HepG2 (cell line): ENCODE results near the gene C14orf119. TPM values are rescaled to one million over a fixed set of nuclear protein-coding genes. Genes with fewer than 3 reads are reported as not detected.

Experiments used
- FOXK1 ChIP-seq: sonication (generic); formaldehyde crosslinking; IDR thresholded peaks from 2 replicates; pipeline ENCODE4 v1.4.0; 2020; ENCODE audit warnings: low read depth, missing genetic modification reagents, borderline replicate concordance
- HDAC1 ChIP-seq: sonication (generic); formaldehyde crosslinking; IDR thresholded peaks from 2 replicates; pipeline ENCODE4 v1.5.1; 2020; ENCODE audit warnings: mild to moderate bottlenecking, missing genetic modification reagents
- HDAC2 ChIP-seq: sonication (generic); formaldehyde crosslinking; IDR thresholded peaks from 2 replicates; pipeline ENCODE4 v1.4.0; 2020; ENCODE audit warnings: missing genetic modification reagents
- JUN ChIP-seq: sonication (generic); formaldehyde crosslinking; IDR thresholded peaks from 2 replicates; pipeline ENCODE4 v1.4.0; 2020; ENCODE audit warnings: mild to moderate bottlenecking, missing genetic modification reagents
- JUND ChIP-seq: sonication (generic); formaldehyde crosslinking; IDR thresholded peaks from 2 replicates; pipeline ENCODE4 v1.8.0; 2022; ENCODE audit warnings: mild to moderate bottlenecking, missing genetic modification reagents
- KLF13 ChIP-seq: sonication (generic); formaldehyde crosslinking; IDR thresholded peaks from 2 replicates; pipeline ENCODE4 v1.4.0; 2020; ENCODE audit warnings: mild to moderate bottlenecking, missing genetic modification reagents
- PCBP2 ChIP-seq: fragments of 200-400 bp; formaldehyde crosslinking; optimal IDR thresholded peaks from 2 replicates; pipeline ENCODE3; 2018; ENCODE audit warnings: low read length, low read depth; ENCODE audit not compliant: poor library complexity, severe bottlenecking
- RORA ChIP-seq: sonication (generic); formaldehyde crosslinking; IDR thresholded peaks from 2 replicates; pipeline ENCODE4 v1.5.0; 2020; ENCODE audit warnings: mild to moderate bottlenecking, missing genetic modification reagents, moderate library complexity
- ZBTB21 ChIP-seq: sonication (generic); formaldehyde crosslinking; IDR thresholded peaks from 2 replicates; pipeline ENCODE4 v1.4.0; 2020; ENCODE audit warnings: missing genetic modification reagents
- ZC3H4 ChIP-seq: sonication (generic); formaldehyde crosslinking; IDR thresholded peaks from 2 replicates; pipeline ENCODE4 v1.4.0; 2020; ENCODE audit warnings: missing genetic modification reagents, borderline replicate concordance
- ZFAT ChIP-seq: sonication (generic); formaldehyde crosslinking; conservative IDR thresholded peaks from 2 replicates; pipeline ENCODE4 v1.8.1; 2023; ENCODE audit warnings: missing genetic modification reagents, inconsistent platforms
- ZFYVE20 ChIP-seq: sonication (generic); formaldehyde crosslinking; IDR thresholded peaks from 2 replicates; pipeline ENCODE4 v1.8.0; 2023; ENCODE audit warnings: low read depth, mild to moderate bottlenecking, moderate library complexity, missing genetic modification reagents, borderline replicate concordance
- ZNF430 ChIP-seq: sonication (generic); formaldehyde crosslinking; IDR thresholded peaks from 2 replicates; pipeline ENCODE4 v1.9.0; 2021; ENCODE audit warnings: mild to moderate bottlenecking, missing genetic modification reagents
- ZNF501 ChIP-seq: sonication (generic); formaldehyde crosslinking; IDR thresholded peaks from 2 replicates; pipeline ENCODE4 v1.5.1; 2020; ENCODE audit warnings: mild to moderate bottlenecking, moderate library complexity, missing genetic modification reagents
- ZSCAN21 ChIP-seq: sonication (generic); formaldehyde crosslinking; IDR thresholded peaks from 2 replicates; pipeline ENCODE4 v1.8.0; 2022; ENCODE audit warnings: mild to moderate bottlenecking, missing genetic modification reagents, moderate library complexity, borderline replicate concordance
- polyA plus RNA-seq, 8 experiments: library from polyadenylated mRNA; depleted of rRNA in 3 of 8; stranded (reverse) in 7 of 8; unstranded in 1 of 8; fragments of >200 nt; fragmentation: Illumina TruSeq in 4 of 8; extraction: Trizol in 4 of 8; gene quantifications; 2 replicates each; pipeline versions ENCODE4 v1.2.1 to v1.2.3, GENCODE V29; 2011 to 2016; ENCODE audit warnings: low read depth in 4 of 8, missing spikeins in 1 of 8, mixed read lengths in 1 of 8; ENCODE audit not compliant: insufficient read depth in 1 of 8
- total RNA-seq, 5 experiments: library from RNA; depleted of rRNA; stranded (reverse); fragments of >200 nt; fragmentation: Illumina TruSeq; extraction: Trizol; gene quantifications; 2 replicates each; pipeline ENCODE4 v1.2.3, GENCODE V29; 2016; ENCODE audit warnings: low read depth in 1 of 5
- TF ChIP-seq, protein P1 (sequence below): sonication (generic); formaldehyde crosslinking; IDR thresholded peaks from 2 replicates; pipeline ENCODE4 v1.8.0; 2022; ENCODE audit warnings: missing genetic modification reagents, mild to moderate bottlenecking, borderline replicate concordance
- TF ChIP-seq, protein P2 (sequence below): sonication (generic); formaldehyde crosslinking; IDR thresholded peaks from 2 replicates; pipeline ENCODE4 v1.5.1; 2020; ENCODE audit warnings: mild to moderate bottlenecking, missing genetic modification reagents, moderate library complexity
- TF ChIP-seq, protein P3 (sequence below): sonication (generic); formaldehyde crosslinking; IDR thresholded peaks from 2 replicates; pipeline ENCODE4 v1.4.0; 2020; ENCODE audit warnings: missing genetic modification reagents
- TF ChIP-seq, protein P4 (sequence below): sonication (generic); formaldehyde crosslinking; IDR thresholded peaks from 2 replicates; pipeline ENCODE4 v1.5.0; 2020; ENCODE audit warnings: missing genetic modification reagents
- TF ChIP-seq, protein P5 (sequence below): IDR thresholded peaks from 2 replicates; pipeline ENCODE4 v1.6.1; 2016; ENCODE audit warnings: mild to moderate bottlenecking
- TF ChIP-seq, protein P6 (sequence below): sonication (generic); formaldehyde crosslinking; IDR thresholded peaks from 2 replicates; pipeline ENCODE4 v1.4.0; 2020; ENCODE audit warnings: missing genetic modification reagents

C14orf119 gene
- total and polyA plus RNA-seq, 2 of the 13 experiments (the other 11 are each of a cell fraction or from before 2014, with no cell fraction given), result 117 to 206 TPM

DNA sequence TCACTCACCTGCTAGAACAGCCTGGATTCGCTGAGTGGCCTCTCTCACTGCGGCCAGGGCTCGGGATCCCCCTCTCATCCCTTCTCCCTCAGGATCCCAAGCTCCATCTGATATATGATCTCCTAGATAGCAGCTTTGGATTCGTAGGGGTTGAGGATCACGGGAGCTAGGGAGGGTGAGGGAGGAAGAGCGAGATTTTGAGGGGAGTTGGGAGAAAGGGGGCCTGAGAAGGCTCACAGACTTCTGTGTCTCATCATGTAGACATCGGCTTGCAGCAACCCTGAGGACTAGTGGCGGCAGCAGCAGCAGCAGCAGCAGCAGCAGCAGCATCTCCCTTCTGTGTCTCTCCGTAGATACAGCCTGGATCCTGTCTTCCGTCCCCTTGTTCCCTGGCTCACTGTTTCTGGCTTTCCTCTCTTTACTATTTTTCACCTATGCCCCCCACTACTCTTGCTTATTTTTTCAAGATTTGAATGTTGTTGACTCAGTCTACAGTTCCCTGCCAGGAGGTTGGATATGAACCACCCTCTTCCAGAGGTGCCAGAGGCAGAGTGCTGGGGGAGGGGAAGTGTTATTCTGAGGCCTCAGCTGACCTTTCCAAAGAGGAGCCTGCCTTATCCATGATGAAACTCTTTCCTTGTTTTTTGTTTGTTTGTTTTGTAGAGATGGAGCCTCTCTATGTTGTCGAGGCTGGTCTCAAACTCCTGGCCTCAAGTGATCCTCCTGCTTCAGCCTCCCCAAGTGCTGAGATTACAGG lies 9.5 kb downstream of the C14orf119 start, which contains the start of gene CIROP (continued):
- TF ChIP-seq RORA (no peak), ZNF430 (no peak), ZNF501 (CRISPR knock-in tag) (peak; percentile 18; the same call in 1 of the 2 replicates), ZSCAN21 (CRISPR knock-in tag) (no peak; the same call in 1 of the 2 replicates), HDAC1 (CRISPR knock-in tag) (no peak), ZBTB21 (CRISPR knock-in tag) (no peak), ZFYVE20 (CRISPR knock-in tag) (no peak), PCBP2 (peak; percentile 53), KLF13 (CRISPR knock-in tag) (no peak), HDAC2 (CRISPR knock-in tag) (no peak), FOXK1 (0 out of 2 replicates have a peak, but pooled peaks have one; percentile 35), ZFAT (no peak), JUN (no peak), ZC3H4 (CRISPR knock-in tag) (no peak), JUND (CRISPR knock-in tag) (0 out of 2 replicates have a peak, but pooled peaks have one; percentile 38)
- TF ChIP-seq, protein P1, sequence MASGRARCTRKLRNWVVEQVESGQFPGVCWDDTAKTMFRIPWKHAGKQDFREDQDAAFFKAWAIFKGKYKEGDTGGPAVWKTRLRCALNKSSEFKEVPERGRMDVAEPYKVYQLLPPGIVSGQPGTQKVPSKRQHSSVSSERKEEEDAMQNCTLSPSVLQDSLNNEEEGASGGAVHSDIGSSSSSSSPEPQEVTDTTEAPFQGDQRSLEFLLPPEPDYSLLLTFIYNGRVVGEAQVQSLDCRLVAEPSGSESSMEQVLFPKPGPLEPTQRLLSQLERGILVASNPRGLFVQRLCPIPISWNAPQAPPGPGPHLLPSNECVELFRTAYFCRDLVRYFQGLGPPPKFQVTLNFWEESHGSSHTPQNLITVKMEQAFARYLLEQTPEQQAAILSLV (CRISPR knock-in tag), result peak; percentile 55; the same call in 1 of the 2 replicates
- TF ChIP-seq, protein P2, sequence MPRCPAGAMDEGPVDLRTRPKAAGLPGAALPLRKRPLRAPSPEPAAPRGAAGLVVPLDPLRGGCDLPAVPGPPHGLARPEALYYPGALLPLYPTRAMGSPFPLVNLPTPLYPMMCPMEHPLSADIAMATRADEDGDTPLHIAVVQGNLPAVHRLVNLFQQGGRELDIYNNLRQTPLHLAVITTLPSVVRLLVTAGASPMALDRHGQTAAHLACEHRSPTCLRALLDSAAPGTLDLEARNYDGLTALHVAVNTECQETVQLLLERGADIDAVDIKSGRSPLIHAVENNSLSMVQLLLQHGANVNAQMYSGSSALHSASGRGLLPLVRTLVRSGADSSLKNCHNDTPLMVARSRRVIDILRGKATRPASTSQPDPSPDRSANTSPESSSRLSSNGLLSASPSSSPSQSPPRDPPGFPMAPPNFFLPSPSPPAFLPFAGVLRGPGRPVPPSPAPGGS (CRISPR knock-in tag), result no peak; the same call in 1 of the 2 replicates
- TF ChIP-seq, protein P3, sequence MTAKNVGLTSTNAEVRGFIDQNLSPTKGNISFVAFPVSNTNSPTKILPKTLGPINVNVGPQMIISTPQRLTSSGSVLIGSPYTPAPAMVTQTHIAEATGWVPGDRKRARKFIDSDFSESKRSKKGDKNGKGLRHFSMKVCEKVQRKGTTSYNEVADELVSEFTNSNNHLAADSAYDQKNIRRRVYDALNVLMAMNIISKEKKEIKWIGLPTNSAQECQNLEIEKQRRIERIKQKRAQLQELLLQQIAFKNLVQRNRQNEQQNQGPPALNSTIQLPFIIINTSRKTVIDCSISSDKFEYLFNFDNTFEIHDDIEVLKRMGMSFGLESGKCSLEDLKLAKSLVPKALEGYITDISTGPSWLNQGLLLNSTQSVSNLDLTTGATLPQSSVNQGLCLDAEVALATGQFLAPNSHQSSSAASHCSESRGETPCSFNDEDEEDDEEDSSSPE, result no peak
- TF ChIP-seq, protein P4, sequence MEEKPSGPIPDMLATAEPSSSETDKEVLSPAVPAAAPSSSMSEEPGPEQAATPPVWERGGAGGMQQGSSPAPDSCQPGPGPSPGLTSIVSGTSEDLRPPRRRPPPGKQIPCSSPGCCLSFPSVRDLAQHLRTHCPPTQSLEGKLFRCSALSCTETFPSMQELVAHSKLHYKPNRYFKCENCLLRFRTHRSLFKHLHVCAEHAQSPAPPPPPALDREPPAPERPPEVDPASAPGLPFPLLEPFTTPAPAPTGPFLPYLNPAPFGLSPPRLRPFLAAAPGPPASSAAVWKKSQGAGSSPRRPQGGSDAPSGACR, result no peak
- TF ChIP-seq, protein P5, sequence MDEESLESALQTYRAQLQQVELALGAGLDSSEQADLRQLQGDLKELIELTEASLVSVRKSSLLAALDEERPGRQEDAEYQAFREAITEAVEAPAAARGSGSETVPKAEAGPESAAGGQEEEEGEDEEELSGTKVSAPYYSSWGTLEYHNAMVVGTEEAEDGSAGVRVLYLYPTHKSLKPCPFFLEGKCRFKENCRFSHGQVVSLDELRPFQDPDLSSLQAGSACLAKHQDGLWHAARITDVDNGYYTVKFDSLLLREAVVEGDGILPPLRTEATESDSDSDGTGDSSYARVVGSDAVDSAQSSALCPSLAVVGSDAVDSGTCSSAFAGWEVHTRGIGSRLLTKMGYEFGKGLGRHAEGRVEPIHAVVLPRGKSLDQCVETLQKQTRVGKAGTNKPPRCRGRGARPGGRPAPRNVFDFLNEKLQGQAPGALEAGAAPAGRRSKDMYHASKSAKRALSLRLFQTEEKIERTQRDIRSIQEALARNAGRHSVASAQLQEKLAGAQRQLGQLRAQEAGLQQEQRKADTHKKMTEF, result 0 out of 2 replicates have a peak, but pooled peaks have one; percentile 31
- TF ChIP-seq, protein P6, sequence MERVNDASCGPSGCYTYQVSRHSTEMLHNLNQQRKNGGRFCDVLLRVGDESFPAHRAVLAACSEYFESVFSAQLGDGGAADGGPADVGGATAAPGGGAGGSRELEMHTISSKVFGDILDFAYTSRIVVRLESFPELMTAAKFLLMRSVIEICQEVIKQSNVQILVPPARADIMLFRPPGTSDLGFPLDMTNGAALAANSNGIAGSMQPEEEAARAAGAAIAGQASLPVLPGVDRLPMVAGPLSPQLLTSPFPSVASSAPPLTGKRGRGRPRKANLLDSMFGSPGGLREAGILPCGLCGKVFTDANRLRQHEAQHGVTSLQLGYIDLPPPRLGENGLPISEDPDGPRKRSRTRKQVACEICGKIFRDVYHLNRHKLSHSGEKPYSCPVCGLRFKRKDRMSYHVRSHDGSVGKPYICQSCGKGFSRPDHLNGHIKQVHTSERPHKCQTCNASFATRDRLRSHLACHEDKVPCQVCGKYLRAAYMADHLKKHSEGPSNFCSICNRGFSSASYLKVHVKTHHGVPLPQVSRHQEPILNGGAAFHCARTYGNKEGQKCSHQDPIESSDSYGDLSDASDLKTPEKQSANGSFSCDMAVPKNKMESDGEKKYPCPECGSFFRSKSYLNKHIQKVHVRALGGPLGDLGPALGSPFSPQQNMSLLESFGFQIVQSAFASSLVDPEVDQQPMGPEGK, result no peak
